Stimulated activated CD8-positive, alpha-beta memory T cell treated with anti-CD3 and anti-CD28 coated beads, Interleukin-2, amount 100 ng/mL, for 48 hours (primary cell): ENCODE data around the gene OLR1.
"Not testable (repeated sequence)": the region's sequence is repeated elsewhere in the genome, so short reads cannot be mapped to it uniquely, and the experiment has no call there.

Experiments used
- DNase-seq, 2 donors: peaks; one replicate each; pipeline ENCODE4 v3.0.0-alpha.2; 2020; ENCODE audit warnings: low read depth in 2 of 2

The OLR1 gene

GRCh38 chr12:10171973-10172728 lies at the start of gene OLR1:
Gene OLR1, minus strand, starts transcription at chr12:10172132. Its CDS starts 55 bp downstream, at chr12:10172077.
- DNase-seq, result no peak

- no peak for DNase-seq
These were observed 48.6 kb upstream of the OLR1 start for GRCh38 chr12:10220398-10221077.

DNA sequence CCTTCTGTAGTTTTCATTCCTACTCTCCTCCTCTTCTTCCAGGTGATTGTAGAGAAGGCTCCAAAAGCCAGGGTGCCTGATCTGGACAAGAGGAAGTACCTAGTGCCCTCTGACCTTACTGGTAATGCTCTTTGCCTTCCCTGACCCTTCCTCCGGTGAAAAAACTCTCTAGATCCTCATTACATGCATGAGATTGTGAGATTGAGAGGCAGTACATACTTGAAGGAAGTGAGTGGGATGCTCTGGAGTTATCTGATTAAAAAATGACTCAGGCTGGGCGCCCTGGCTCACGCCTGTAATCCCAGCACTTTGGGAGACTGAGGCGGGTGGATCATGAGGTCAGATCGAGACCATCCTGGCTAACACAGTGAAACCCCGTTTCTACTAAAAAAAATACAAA lies 46.1 kb upstream of the OLR1 start:
- DNase-seq, result no peak

DNA sequence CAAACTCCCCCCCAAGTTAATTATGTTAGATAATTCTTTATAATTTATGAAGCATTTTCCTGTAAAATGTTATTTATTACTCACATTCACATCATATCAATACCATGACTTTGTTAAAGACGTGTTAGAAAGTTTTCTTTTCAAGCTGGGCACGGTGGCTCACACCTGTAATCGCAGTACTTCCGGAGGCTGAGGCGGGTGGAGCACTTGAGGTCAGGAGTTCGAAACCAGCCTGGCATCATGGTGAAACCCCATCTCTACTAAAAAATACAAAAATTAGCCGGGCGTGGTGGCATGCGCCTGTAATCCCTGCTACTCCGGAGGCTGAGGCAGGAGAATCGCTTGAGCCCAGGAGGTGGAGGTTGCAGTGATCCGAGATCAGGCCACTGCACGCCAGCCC lies 44.0 kb upstream of the OLR1 start:
- not testable (repeated sequence) for DNase-seq

- DNase-seq, result no peak
These were observed 43.5 kb upstream of the OLR1 start for GRCh38 chr12:10215436-10215835.

- no peak for DNase-seq
These were observed 42.9 kb upstream of the OLR1 start for GRCh38 chr12:10214895-10215267.

GRCh38 chr12:10214136-10214894 lies 42.4 kb upstream of the OLR1 start:
- DNase-seq, result no peak

GRCh38 chr12:10213168-10214135 lies 41.5 kb upstream of the OLR1 start:
- peak; percentile 65 to 74 for DNase-seq

GRCh38 chr12:10212739-10213131 lies 40.8 kb upstream of the OLR1 start, which contains the start of gene GABARAPL1:
Gene GABARAPL1, plus strand, starts transcription at chr12:10212877. Its CDS starts 253 bp downstream, at chr12:10213130.
- DNase-seq, result peak; percentile 58 to 62

- DNase-seq, result peak; percentile 67 to 84
These were observed 40.2 kb upstream of the OLR1 start for GRCh38 chr12:10211940-10212738.

GRCh38 chr12:10211101-10211939 lies 39.4 kb upstream of the OLR1 start:
- DNase-seq, result no peak

- DNase-seq, result no peak
These were observed 38.3 kb upstream of the OLR1 start for GRCh38 chr12:10210225-10210624.

GRCh38 chr12:10207136-10207535 lies 35.2 kb upstream of the OLR1 start:
- DNase-seq, result no peak

DNA sequence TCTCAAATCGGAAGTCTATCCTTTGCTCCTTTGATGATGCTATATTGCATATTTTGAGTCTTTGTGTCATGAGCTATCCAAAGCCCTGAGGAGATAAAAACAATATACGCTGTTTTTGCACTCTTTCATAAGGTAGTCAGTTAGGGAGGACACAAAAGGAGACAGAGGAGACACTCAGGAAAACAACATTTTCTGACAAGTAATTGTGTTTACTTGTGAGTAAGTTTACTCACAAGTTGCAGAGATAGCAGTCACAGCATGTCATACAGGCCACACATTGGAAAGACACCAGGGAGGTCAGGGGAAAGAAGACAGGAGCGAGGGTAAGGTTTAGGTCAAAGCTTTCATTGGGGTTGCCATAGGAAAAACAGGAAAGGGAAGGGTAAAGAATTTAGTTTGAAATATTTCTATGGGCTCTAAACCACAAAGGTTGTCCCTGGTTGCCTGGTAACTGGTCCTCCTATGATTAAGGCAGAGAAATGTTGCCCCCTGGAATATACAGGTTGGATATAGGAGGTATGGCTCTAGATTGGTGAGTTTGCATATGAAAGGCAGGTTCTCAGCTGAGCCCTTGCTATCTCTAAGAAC lies 33.4 kb upstream of the OLR1 start:
- no peak for DNase-seq

- DNase-seq, result not testable (repeated sequence)
These were observed 32.6 kb upstream of the OLR1 start for GRCh38 chr12:10204495-10204894.

GRCh38 chr12:10197879-10198278 lies 25.9 kb upstream of the OLR1 start:
- no peak for DNase-seq

DNA sequence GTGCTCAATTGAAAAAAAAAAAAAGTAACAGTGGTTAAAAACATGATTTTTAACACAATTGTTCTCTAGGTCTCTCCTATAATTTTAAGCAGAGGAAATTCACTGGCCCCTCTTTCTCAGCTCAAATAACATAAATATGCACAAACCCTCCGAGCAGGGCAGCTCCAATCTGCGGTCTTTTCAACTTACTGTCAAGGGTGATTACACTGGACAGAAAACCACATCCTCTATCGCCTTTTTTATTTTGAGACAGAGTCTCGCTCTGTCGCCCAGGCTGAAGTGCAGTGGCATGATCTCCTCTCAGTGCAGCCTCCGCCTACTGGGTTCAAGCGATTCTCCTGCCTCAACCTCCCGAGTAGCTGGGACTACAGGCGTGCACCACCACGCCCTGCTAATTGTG lies 24.3 kb upstream of the OLR1 start:
- no peak for DNase-seq

GRCh38 chr12:10194160-10194670 lies 22.3 kb upstream of the OLR1 start:
- no peak for DNase-seq

DNA sequence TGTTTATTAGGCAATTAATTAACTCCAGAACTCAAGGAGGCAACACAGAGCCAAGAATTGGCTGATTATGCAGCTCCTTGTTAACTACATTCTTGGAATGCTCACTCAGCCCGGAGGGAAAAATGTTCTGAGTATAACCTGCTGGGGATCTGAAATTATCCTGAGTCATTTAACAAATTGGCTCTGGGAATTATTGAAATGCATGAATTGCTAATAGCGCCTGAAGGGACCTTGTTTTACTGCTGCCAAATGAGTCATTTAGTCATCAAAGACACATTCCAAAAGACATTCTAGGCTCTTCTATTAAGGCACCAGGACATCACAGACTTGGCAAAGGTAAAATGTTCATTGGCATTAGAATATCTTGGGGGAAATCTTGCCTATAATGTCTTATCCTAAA lies 19.9 kb upstream of the OLR1 start:
- no peak for DNase-seq
